Tibial nerve (tissue), 4 donors: ENCODE results near the gene WDR43.

Experiments used
- CTCF ChIP-seq, 5 experiments: fragments of 200-600 bp in 3 of 5; fragments of 450-650 bp in 2 of 5; sonication (generic) in 3 of 5; IDR thresholded peaks; one replicate each; pipeline ENCODE4 v1.5.1; 2016 to 2019; ENCODE audit warnings: antibody characterized with exemption in 5 of 5, mild to moderate bottlenecking in 3 of 5, moderate library complexity in 2 of 5
- EP300 ChIP-seq, 2 donors: sonication (generic); formaldehyde crosslinking; IDR thresholded peaks; one replicate each; pipeline ENCODE4 v1.6.1; 2017; ENCODE audit warnings: antibody characterized with exemption in 2 of 2, mild to moderate bottlenecking in 1 of 2
- POLR2A ChIP-seq, 2 donors: fragments of 450-650 bp; IDR thresholded peaks; one replicate each; pipeline ENCODE4 v1.6.1; 2017; ENCODE audit warnings: antibody characterized with exemption in 2 of 2, mild to moderate bottlenecking in 2 of 2, moderate library complexity in 2 of 2

GRCh38 chr2:28989973-28990372 is 95.5 kb downstream of the WDR43 start:
- TF ChIP-seq CTCF (IDR thresholded peaks at IDR 0.05) (no peak), POLR2A (IDR thresholded peaks at IDR 0.05) (no peak), EP300 (IDR thresholded peaks at IDR 0.05) (no peak)
